CD4-positive, alpha-beta T cell treated with Interleukin-17A for 1 hour (primary cell): ENCODE results near the gene CDC42BPG.

Experiments used
- DNase-seq: peaks from one replicate; pipeline ENCODE4 v3.0.0-alpha.2; 2020

Gene CDC42BPG

DNA sequence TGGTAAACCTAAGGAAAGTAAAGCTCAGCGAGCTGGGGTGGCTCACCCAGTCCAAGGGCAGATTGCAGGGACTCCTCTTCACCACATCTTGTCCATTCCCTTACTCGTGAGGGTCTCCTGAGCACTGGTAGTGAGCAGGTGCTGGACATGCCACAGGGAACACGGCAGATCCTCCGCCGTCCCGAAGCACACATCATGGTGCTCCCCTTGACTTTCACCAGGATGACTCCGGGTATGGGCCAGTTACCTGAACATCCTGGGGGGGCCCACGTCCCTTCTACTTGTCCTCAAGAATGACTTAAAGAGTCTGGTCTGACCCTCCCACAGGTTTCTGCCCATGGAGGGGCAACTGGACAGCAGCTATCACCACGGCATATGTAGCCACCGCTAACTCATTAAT is 58.1 kb downstream of the CDC42BPG start:
- no peak for DNase-seq

DNA sequence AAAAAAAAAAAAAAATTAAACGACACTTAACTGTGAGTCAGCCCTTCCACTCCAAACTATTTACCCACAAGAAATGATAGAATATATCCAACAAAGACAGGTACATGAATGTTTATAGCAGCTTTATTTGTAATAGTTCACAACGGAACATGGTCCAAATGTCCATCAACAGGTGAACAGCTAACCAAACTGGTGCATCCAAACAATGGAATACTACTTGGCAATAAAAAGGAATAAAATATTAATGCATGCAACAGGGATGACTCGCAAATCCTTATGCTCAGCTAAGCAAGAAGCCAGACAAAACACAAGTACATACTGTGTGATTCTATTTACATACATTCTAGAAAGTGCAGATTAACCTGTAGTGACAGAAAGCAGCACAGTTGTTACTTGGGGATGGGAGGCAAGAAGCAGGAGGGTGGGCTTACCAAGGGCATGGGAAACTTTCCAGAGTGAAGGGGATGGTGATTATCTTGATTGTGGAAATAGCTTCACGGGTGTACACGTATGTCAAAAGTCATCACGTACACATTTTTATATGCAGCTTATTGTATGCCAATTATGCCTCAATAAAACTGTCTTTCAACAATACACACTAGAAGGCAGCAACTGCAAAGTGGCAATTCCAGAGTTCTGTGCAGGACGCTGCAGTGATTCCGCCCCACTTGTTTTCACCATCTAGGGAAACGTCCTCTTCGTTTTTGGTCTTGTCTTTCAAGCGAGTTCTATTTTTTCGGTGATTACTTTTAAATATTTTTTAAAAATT is 59.5 kb downstream of the CDC42BPG start:
- no peak for DNase-seq

- DNase-seq = peak; percentile 100
Measured at GRCh38 chr11:64778473-64779298, 65.8 kb downstream of the CDC42BPG start, which contains the start of gene SF1. SF1 (minus strand) TSS chr11:64778542; CDS start chr11:64778392, 150 bp downstream.

GRCh38 chr11:64778223-64778472 is 66.3 kb downstream of the CDC42BPG start:
- no peak for DNase-seq

GRCh38 chr11:64777449-64778222 is 66.8 kb downstream of the CDC42BPG start:
- DNase-seq = peak; percentile 80

GRCh38 chr11:64776875-64777274 is 67.6 kb downstream of the CDC42BPG start:
- DNase-seq = peak; percentile 32

GRCh38 chr11:64776425-64776824 is 68.0 kb downstream of the CDC42BPG start:
- no peak for DNase-seq

GRCh38 chr11:64774144-64774543 is 70.3 kb downstream of the CDC42BPG start:
- DNase-seq = no peak
